Fibroblast of upper back skin (primary cell): Measurements from ENCODE around the gene UBE2O.
A peak's percentile ranks its signal among the peaks of the same experiment; 100 is the strongest.

Source experiments
- DNase-seq: peaks from one replicate; pipeline ENCODE4 v3.0.0-alpha.2; 2013

The UBE2O gene

GRCh38 chr17:76410328-76410965 is 42.5 kb downstream of the UBE2O start:
- DNase-seq, result no peak

DNA sequence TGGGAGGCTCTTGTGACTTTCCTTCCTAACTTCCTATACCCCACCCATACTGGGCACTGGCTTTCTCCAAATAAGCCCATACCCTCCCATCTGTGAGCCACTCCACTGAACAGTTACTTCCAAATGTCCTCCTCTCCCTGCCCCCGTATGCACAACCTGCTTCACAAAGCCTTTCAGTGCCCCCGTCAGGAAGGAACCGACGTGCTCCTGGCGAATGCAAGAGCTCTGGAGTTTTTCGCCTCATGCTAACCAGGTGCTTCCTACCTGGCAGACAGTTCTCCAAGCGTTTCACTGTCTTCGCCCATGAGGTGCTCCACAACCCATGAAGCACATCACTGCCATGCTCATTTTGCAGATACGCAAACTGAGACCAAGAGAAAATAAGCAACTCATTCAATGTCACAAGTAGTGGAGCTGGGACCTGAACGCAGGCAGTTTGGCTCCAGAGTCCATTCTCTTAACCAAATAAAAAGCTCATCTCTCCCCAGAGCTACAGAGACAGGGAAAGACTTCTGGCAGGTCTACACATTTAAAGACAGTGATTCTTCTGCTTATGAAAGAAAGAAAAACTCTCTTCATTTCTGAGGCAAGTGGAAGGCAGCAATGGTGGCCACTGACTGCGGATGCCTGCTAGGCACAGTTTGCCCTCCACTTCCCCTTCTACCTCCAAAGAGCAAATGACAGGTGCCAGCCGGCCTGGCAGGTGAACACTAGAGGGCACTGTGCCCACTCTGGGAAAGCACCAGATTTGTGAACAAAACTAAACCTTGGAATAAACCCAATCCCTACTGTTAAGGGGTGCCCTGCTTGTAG is 44.7 kb downstream of the UBE2O start:
- peak; percentile 41 for DNase-seq

GRCh38 chr17:76407509-76407908 is 45.4 kb downstream of the UBE2O start:
- DNase-seq, result no peak

DNA sequence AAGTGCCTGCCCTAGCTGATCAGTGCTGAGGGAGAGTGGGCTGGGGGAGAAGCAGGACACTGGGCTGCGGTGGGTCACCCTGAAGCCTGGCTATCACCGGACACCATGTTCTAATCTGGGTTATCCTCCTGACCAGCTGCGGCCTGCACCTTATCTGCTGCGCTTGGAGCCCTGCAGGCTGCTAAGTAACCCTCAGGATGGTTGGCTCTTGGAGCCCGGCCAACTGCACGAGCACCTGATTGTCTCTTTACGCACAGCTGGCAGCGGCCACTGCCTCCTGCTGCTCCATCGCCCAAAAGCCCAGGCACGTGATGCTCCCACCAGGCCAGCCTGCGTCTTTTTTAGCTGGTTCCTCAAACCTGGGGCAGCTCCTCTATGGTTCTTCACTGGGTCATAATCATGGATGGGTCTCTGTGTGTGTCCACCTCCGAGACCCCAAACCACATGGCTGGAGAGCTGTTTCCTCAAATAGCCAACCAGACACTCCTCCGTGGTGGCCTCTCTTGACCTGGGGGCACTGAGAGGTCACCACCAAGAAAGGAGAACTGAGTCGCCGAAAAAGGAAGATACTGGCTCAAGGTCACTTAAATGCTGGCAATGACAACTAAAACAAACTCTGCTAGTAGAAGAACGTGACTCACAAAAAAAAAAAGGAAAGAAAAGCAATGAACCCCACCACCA is 46.8 kb downstream of the UBE2O start:
- DNase-seq, result no peak

- DNase-seq, result no peak
Observed at GRCh38 chr17:76405607-76405966, 47.4 kb downstream of the UBE2O start.

GRCh38 chr17:76404976-76405563 is 47.9 kb downstream of the UBE2O start:
- no peak for DNase-seq

- no peak for DNase-seq
Observed at GRCh38 chr17:76404256-76404655, 48.7 kb downstream of the UBE2O start.

- DNase-seq, result no peak
Observed at GRCh38 chr17:76402711-76403110, 50.2 kb downstream of the UBE2O start.

DNA sequence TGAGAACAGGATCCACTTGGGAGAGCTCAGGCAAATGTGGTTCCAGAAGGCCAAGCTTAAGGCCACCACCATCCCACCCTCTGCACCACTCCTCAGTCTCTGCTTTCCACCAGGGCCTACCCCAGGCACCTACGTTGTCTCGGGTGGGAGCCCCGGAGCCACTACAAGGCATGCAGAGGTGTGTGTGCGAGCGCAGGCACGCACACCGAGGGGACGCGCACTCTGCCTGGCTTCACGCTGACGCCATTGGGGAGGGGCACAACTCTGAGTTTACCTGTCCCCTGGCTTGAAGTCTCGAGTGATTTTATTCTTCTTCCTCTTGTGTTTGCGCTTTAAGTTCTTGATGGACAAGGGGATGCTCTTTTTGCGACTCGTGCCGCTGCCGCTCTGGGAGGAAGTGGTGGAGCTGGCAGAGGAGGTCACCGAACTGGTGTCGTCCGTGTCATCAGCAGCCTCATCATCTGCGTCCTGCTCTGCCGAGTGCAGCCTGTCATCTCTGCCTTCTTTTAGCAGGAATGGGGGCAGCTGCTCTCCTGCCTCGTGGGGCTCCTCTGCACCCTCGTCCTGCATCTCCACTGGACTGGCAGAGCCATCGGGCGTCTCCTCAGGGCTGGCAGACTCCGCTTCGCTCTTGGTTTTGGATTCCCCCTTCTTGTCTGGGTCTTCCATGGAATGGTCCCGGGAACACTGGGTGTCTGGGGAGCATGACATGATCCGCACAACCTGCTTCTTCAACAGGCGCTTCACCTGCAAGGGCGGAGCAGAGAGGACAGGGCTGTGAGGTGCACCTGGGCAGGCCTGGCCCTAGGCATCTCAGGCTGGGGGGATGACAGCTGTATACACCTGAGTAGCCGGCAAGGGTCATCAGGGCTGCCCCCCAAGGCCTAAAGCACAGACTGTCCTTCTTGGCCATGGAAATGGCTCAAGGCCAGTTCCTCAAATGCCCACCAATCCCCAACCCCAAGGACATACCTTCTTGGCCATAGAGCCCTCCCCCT is 53.5 kb downstream of the UBE2O start:
- DNase-seq, result no peak

DNA sequence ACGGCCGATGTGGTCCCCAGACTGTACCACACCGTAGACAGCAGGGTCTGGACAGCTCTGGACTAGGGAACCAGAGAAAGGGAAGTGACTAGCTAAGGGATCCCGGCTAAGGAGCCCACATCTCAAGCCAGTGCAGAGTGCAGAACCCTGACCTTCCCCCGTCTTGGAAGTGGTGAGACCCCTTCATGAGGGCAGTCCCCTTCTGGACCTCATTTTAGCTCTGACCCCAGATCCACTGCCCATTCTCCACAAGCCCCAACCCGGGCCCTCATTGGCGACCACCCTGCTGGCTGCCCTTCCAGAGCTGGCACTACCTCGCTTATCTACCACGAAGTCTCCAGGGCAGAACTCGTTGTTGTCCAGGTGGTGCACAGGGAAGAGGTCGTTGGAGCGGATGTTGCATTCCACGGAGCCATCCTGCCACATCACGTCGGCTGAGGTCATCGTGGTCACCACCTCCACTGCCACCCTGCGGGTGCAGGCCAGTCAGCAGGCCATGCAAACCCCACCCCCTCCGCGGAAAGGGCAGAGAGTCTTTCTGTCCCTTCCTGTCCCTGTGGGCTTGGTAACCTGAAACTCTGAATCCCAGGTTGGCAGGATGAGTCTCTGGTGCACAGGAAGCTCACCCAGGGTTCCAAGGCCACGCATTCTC is 54.3 kb downstream of the UBE2O start:
- no peak for DNase-seq

GRCh38 chr17:76397687-76398522 is 55.0 kb downstream of the UBE2O start:
- peak; percentile 82 for DNase-seq

DNA sequence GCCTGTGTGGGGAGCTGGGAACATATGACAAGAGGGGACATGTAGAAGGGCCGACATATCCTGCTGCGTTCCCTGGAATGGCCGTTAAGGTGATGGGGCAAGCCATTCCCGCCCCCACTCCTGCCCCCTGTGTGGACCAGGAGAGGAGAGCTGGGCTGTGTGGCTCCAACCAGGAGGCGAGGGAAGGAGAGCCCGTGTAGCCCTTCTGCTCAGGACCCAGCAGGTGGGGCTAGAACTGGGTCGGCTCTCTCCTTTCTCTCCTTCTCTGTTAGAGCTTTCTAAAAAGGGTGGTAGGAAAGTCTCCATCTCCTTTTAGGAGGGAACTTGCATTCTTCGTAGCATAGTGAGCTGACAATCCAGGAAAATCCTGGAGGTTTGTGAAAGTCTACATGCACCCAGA is 55.8 kb downstream of the UBE2O start:
- no peak for DNase-seq

DNA sequence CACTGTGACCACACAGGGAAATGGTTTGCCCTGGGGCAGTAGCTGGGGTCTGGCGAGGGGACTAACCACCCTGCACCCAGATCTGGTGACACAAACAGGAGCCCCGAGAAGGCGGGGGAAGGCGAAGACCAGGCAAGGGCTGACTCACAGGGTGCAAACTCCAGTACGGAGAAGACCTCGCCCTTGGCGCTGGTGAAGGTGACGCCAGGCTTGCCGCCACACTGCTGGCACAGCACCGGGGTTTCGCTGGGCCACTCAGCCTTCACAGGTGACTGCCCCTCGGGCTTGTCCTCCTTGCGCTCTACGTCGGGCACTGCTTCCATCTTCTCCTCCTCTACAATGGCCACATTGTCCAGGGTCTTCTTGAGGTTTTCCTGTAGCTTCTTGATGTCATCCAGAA is 57.0 kb downstream of the UBE2O start:
- DNase-seq, result no peak

GRCh38 chr17:76394166-76394565 is 58.8 kb downstream of the UBE2O start:
- no peak for DNase-seq

DNA sequence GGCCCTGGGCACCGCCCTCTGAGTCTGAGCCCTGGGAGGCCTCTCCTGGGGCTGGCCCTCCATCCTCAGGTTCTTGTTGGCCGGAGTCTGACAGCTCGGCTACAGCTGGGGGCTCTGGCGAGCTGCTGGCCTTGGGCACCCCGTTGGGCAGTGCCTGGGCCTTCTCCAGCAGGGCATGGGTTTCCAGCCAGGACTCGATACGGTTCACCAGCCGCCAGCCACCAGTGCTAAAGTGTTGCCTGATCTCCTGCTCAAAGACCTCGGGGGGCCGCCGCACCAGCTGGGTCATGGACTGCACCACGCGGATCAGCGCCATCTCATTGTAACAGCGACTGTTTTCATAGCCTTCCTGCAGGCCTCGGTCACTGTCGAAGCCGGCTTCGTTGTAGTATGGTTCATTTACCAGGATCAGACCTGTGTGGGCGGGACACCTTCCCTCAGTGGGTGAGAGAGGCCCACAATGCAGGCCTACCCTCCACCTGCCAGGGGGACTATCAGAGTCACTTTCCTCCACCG is 61.7 kb downstream of the UBE2O start:
- no peak for DNase-seq

DNA sequence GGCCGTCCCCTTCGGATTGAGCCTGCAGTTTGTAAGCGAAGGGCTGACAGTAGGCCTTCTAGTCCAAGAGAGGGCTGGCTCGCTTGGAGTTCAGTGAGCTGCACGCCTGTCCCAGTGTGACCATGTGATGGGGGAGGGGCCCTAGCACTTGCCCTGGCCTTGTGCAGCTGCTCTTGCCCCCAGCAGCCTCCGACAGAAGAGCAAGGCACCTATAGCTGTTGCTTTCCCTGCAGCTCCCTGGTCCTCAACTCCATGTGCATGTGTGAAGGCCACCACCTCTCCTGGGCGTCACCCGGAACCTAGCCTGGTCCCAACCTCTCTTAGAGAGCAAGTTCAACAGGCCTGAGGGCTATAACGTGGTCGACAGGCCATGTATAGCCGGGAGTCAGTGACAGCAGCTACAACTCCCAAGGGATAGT is 62.9 kb downstream of the UBE2O start:
- no peak for DNase-seq

GRCh38 chr17:76388966-76389888 is 63.7 kb downstream of the UBE2O start:
- no peak for DNase-seq

DNA sequence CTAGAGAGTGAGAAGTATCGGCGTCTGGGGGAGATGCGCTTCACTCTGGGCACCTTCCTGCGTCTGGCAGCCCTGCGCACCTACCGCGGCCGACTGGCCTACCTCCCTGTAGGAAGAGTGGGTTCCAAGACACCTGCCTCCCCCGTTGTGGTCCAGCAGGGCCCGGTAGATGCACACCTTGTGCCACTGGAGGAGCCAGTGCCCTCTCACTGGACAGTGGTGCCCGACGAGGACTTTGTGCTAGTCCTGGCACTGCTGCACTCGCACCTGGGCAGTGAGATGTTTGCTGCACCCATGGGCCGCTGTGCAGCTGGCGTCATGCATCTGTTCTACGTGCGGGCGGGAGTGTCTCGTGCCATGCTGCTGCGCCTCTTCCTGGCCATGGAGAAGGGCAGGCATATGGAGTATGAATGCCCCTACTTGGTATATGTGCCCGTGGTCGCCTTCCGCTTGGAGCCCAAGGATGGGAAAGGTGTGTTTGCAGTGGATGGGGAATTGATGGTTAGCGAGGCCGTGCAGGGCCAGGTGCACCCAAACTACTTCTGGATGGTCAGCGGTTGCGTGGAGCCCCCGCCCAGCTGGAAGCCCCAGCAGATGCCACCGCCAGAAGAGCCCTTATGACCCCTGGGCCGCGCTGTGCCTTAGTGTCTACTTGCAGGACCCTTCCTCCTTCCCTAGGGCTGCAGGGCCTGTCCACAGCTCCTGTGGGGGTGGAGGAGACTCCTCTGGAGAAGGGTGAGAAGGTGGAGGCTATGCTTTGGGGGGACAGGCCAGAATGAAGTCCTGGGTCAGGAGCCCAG is 65.8 kb downstream of the UBE2O start:
- no peak for DNase-seq
